ENCODE measurements around the gene GLIPR2.
"Not testable (repeated sequence)": the region's sequence is repeated elsewhere in the genome, so short reads cannot be mapped to it uniquely, and the experiment has no call there.

GLIPR2 gene

GRCh38 chr9:36125062-36125855 is 11.3 kb upstream of the GLIPR2 start:
- DNase-seq = no peak

- no peak for DNase-seq
Observed at GRCh38 chr9:36126016-36126730, 10.4 kb upstream of the GLIPR2 start.

GRCh38 chr9:36127652-36128244 is 8.8 kb upstream of the GLIPR2 start:
- DNase-seq = no peak

GRCh38 chr9:36128349-36128748 is 8.2 kb upstream of the GLIPR2 start:
- DNase-seq = no peak

- DNase-seq = no peak
Observed at GRCh38 chr9:36129139-36129538, 7.4 kb upstream of the GLIPR2 start.

GRCh38 chr9:36131666-36132065 is 4.9 kb upstream of the GLIPR2 start:
- not testable (repeated sequence) for DNase-seq

GRCh38 chr9:36132086-36132485 is 4.4 kb upstream of the GLIPR2 start:
- DNase-seq = no peak

- no peak for DNase-seq
Observed at GRCh38 chr9:36134761-36135505, 1.6 kb upstream of the GLIPR2 start.

- DNase-seq = no peak
Observed at GRCh38 chr9:36135741-36136271, 727 bp upstream of the GLIPR2 start.

- no peak for DNase-seq
Observed at GRCh38 chr9:36136894-36137391, 410 bp downstream of the GLIPR2 start.

GRCh38 chr9:36137392-36138004 is 965 bp downstream of the GLIPR2 start:
- DNase-seq = no peak

GRCh38 chr9:36138496-36138895 is 2.0 kb downstream of the GLIPR2 start:
- DNase-seq = no peak

GRCh38 chr9:36138901-36139300 is 2.4 kb downstream of the GLIPR2 start:
- DNase-seq = no peak

- DNase-seq = no peak
Observed at GRCh38 chr9:36140086-36141084, 3.9 kb downstream of the GLIPR2 start.

GRCh38 chr9:36141288-36141687 is 4.8 kb downstream of the GLIPR2 start:
- no peak for DNase-seq

GRCh38 chr9:36141761-36142160 is 5.2 kb downstream of the GLIPR2 start:
- no peak for DNase-seq

GRCh38 chr9:36142510-36143244 is 6.1 kb downstream of the GLIPR2 start:
- DNase-seq = no peak

- DNase-seq = no peak
Observed at GRCh38 chr9:36143245-36143641, 6.7 kb downstream of the GLIPR2 start.

GRCh38 chr9:36144309-36145232 is 8.0 kb downstream of the GLIPR2 start:
- no peak for DNase-seq

Data from NCI-H748 treated with DMSO at 0.1 percent for 48 hours (cell line).